HCT116 (cell line): ENCODE results near the gene TIMM44. TPM values are rescaled to one million over a fixed set of nuclear protein-coding genes. Genes with fewer than 3 reads are reported as not detected.

Experiments used
- ATAC-seq: fragments of 200-7000 bp; cut with Tn5 transposase; 2 replicates; pipeline ENCODE4 v1.9.1; 2020; ENCODE audit warnings: mild to moderate bottlenecking, moderate library complexity
- BruUV-seq: library from RNA; stranded (reverse); fragments of 400-500 nt; replicated peaks from 2 replicates; lab custom pipeline; 2021; lab: Mats Ljungman, UMichigan
- CTCF ChIA-PET: fragments of 300-600 bp; sonication (Branson Sonifier 250); formaldehyde crosslinking; loops from one replicate; lab custom pipeline; 2021; ENCODE audit warnings: antibody characterized with exemption; lab: Charles Lee
- POLR2A ChIA-PET: fragments of 300-600, 350-600 bp; sonication (Branson Sonifier 250); formaldehyde crosslinking; loops from one replicate; lab custom pipeline; 2021; ENCODE audit warnings: antibody characterized with exemption; lab: Charles Lee
- RAD21 ChIA-PET, 2 experiments: fragments of 300-600 bp; sonication (Branson Sonifier 250); formaldehyde crosslinking; loops; one replicate each; lab custom pipeline; 2023; ENCODE audit warnings: low total read pairs in 2 of 2; ENCODE audit not compliant: uncharacterized antibody in 2 of 2, unreplicated experiment in 2 of 2, low non-redundant PET in 1 of 2; lab: Charles Lee
- DNase-seq: peaks from one replicate; pipeline ENCODE4 v3.0.0-alpha.2; 2010; ENCODE audit warnings: low read depth, low spot score
- H2AFZ ChIP-seq: fragments of 200-600 bp; shearing (Covaris generic), sonication (generic); 2 replicates; pipeline ENCODE4 v1.6.1; 2017; ENCODE audit warnings: low read depth, mixed run types, mixed read lengths, antibody characterized with exemption, low read length; ENCODE audit not compliant: poor library complexity, severe bottlenecking
- H3K27ac ChIP-seq: 2 replicates; pipeline ENCODE4 v1.5.1; 2012; ENCODE audit warnings: low read depth, low read length
- H3K27me3 ChIP-seq: fragments of 200-600 bp; sonication (generic); 2 replicates; pipeline ENCODE4 v1.6.1; 2016; ENCODE audit warnings: mixed run types, low read length, mixed read lengths; ENCODE audit not compliant: insufficient read depth
- H3K36me3 ChIP-seq, 2 experiments: fragments of 200-500 bp in 1 of 2; fragments of 200-600 bp in 1 of 2; sonication (Bioruptor generic) in 1 of 2; sonication (generic) in 1 of 2; 2 replicates each; pipeline versions ENCODE4 v1.5.1 to v1.6.1; 2014 to 2016; ENCODE audit warnings: low read length in 2 of 2, inconsistent platforms in 1 of 2, mixed read lengths in 1 of 2, mixed run types in 1 of 2; ENCODE audit not compliant: insufficient read depth in 2 of 2, control insufficient read depth in 1 of 2
- H3K4me1 ChIP-seq, 2 experiments: fragments of 200-600 bp in 1 of 2; sonication (generic) in 1 of 2; 2 replicates each; pipeline versions ENCODE4 v1.5.1 to v1.6.1; 2012 to 2017; ENCODE audit warnings: low read length in 2 of 2, inconsistent platforms in 1 of 2, mild to moderate bottlenecking in 1 of 2, mixed read lengths in 1 of 2, mixed run types in 1 of 2, moderate library complexity in 1 of 2; ENCODE audit not compliant: insufficient read depth in 2 of 2, control insufficient read depth in 1 of 2
- H3K4me2 ChIP-seq: fragments of 200-600 bp; sonication (generic); 2 replicates; pipeline ENCODE4 v1.6.1; 2017; ENCODE audit warnings: mixed run types, low read length, mixed read lengths
- H3K4me3 ChIP-seq, 2 experiments: fragments of 200-600 bp in 1 of 2; sonication (generic) in 1 of 2; replicated peaks in 1 of 2; 2 replicates each; pipeline ENCODE4 v1.5.1; 2011 to 2016; ENCODE audit warnings: low read length in 2 of 2, control low read depth in 1 of 2, low read depth in 1 of 2, mild to moderate bottlenecking in 1 of 2, mixed read lengths in 1 of 2, mixed run types in 1 of 2
- H3K79me2 ChIP-seq: fragments of 200-600 bp; sonication (generic); 2 replicates; pipeline ENCODE4 v1.6.1; 2017; ENCODE audit warnings: mild to moderate bottlenecking, mixed run types, low read length, moderate library complexity, mixed read lengths; ENCODE audit not compliant: insufficient read depth
- H3K9ac ChIP-seq: fragments of 200-600 bp; sonication (generic); 2 replicates; pipeline ENCODE4 v1.6.1; 2016; ENCODE audit warnings: low read length, mixed read lengths
- H3K9me2 ChIP-seq: fragments of 200-600 bp; sonication (generic), shearing (Covaris generic); 2 replicates; pipeline ENCODE4 v1.6.1; 2017; ENCODE audit warnings: mixed run types, mild to moderate bottlenecking, moderate library complexity; ENCODE audit not compliant: insufficient read depth
- H3K9me3 ChIP-seq, 2 experiments: fragments of 200-500 bp in 1 of 2; fragments of 200-600 bp in 1 of 2; sonication (Bioruptor generic) in 1 of 2; sonication (generic) in 1 of 2; 2 replicates each; pipeline ENCODE4 v1.6.1; 2014 to 2017; ENCODE audit warnings: low read length in 2 of 2, mixed read lengths in 2 of 2, inconsistent platforms in 1 of 2, low read depth in 1 of 2, mild to moderate bottlenecking in 1 of 2, mixed run types in 1 of 2, moderate library complexity in 1 of 2; ENCODE audit not compliant: control insufficient read depth in 1 of 2, insufficient read depth in 1 of 2
- H4K20me1 ChIP-seq: fragments of 200-600 bp; sonication (generic), shearing (Covaris generic); 2 replicates; pipeline ENCODE4 v1.6.1; 2017; ENCODE audit warnings: mixed run types, mild to moderate bottlenecking, moderate library complexity; ENCODE audit not compliant: insufficient read depth
- EGR1 ChIP-seq: IDR thresholded peaks from 2 replicates; pipeline ENCODE4 v1.6.1; 2012; ENCODE audit warnings: low read depth
- JUND ChIP-seq: IDR thresholded peaks from 2 replicates; pipeline ENCODE4 v1.6.1; 2012
- POLR2AphosphoS5 ChIP-seq: IDR thresholded peaks from 2 replicates; pipeline ENCODE4 v1.6.1; 2011; ENCODE audit warnings: mild to moderate bottlenecking, low read depth, low read length, moderate library complexity
- SIN3A ChIP-seq: IDR thresholded peaks from 2 replicates; pipeline ENCODE4 v1.6.1; 2012; ENCODE audit warnings: low read depth
- TCF7L2 ChIP-seq: IDR thresholded peaks from 2 replicates; pipeline ENCODE4 v1.7.0; 2011; ENCODE audit warnings: borderline replicate concordance, inconsistent platforms; ENCODE audit not compliant: insufficient read depth, insufficient read length; ENCODE audit errors: extremely low read depth
- ZFX ChIP-seq: fragments of 450-650 bp; IDR thresholded peaks from 2 replicates; pipeline ENCODE4 v1.6.1; 2017
- intact Hi-C: fragments of 100-400 bp; cut with micrococcal nuclease; formaldehyde crosslinking; loops from 2 replicates; pipeline ENCODE4 v1.10.0; 2022
- total RNA-seq: library from RNA; stranded (reverse); gene quantifications from one replicate; pipeline ENCODE4 v1.2.1, GENCODE V29; 2021; ENCODE audit not compliant: unreplicated experiment
- TF ChIP-seq, protein P1 (sequence below), 3 experiments: fragments of 200-600 bp in 1 of 3; sonication (generic) in 1 of 3; IDR thresholded peaks in 2 of 3; conservative IDR thresholded peaks in 1 of 3; 2 replicates each; pipeline ENCODE4 v1.5.1; 2012 to 2017; ENCODE audit warnings: low read depth in 2 of 3, low read length in 2 of 3, antibody characterized with exemption in 1 of 3, borderline replicate concordance in 1 of 3, control low read depth in 1 of 3, mild to moderate bottlenecking in 1 of 3, mixed read lengths in 1 of 3, mixed run types in 1 of 3, moderate library complexity in 1 of 3; ENCODE audit not compliant: insufficient read depth in 1 of 3
- TF ChIP-seq, protein P2 (sequence below): IDR thresholded peaks from 2 replicates; pipeline ENCODE4 v1.6.1; 2012

Gene TIMM44
- total RNA-seq, 1 experiment from 2014 or later: 136 TPM

DNA sequence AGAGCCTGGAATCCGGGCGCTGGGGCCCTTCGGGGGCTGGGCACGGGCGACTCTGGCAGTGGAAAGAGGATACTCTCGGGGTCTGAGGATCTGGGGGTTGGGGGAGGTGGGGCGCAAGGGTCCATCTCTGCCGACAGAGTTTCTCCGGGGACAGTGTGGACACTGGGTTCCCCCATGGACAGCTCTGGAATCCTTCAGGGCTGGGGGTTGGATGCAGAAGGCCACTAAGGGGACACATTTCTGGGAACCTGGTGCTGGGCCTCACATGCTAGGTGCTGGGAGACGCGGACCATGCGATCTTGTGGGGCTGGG is 26.6 kb downstream of the TIMM44 start (continued):
- TF ChIP-seq EGR1: no peak
- TF ChIP-seq, protein P1, sequence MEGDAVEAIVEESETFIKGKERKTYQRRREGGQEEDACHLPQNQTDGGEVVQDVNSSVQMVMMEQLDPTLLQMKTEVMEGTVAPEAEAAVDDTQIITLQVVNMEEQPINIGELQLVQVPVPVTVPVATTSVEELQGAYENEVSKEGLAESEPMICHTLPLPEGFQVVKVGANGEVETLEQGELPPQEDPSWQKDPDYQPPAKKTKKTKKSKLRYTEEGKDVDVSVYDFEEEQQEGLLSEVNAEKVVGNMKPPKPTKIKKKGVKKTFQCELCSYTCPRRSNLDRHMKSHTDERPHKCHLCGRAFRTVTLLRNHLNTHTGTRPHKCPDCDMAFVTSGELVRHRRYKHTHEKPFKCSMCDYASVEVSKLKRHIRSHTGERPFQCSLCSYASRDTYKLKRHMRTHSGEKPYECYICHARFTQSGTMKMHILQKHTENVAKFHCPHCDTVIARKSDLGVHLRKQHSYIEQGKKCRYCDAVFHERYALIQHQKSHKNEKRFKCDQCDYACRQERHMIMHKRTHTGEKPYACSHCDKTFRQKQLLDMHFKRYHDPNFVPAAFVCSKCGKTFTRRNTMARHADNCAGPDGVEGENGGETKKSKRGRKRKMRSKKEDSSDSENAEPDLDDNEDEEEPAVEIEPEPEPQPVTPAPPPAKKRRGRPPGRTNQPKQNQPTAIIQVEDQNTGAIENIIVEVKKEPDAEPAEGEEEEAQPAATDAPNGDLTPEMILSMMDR (IDR thresholded peaks at IDR 0.05 in 2 of 3, conservative IDR thresholded peaks at IDR 0.05 in 1 of 3; ENCODE audit: borderline replicate concordance in 1 of 3, insufficient read depth in 1 of 3, low read depth in 2 of 3, low read length in 2 of 3): no peak

DNA sequence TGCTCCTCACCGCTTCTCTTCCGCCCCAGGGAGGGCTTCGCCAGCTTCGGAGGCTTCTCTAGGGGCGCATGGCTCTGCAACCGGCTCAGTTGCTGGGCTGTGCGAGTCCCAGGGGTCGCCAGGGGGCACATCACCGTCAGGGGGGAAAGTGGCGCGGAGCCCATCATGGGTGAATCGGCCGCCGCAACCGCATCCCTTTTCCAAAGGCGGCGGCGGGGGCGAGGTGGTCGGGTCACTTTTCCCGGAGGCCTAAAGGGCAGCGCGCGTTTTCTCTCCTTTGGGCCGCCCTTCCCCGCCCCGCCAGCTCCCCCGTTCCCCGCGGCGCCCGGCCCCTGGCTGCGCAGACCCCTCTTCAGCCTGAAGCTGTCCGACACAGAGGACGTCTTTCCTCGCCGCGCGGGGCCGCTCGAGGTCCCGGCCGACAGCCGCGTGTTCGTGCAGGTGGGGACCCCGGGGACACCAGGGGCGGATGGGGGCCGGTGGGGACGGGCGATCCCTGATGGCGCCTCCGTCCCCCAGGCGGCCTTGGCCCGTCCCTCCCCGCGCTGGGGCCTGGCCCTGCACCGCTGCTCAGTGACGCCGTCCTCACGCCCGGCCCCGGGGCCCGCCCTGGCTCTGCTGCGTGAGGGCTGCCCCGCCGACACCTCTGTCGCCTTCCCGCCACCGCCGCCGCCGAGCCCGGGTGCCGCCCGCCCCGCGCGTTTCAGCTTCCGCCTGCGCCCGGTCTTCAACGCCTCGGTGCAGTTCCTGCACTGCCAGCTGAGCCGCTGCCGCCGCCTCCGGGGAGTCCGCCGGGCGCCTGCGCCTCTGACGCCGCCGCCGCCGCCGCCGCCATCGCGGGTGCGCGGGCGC is 27.1 kb downstream of the TIMM44 start:
- peak overlapping the region; percentile 89 for H3K27ac ChIP-seq

More for the DNA sequence above, 27.1 kb downstream of the TIMM44 start:
- Histone ChIP-seq H3K79me2 (peaks cover 10% of the 10 kb centered on the region; the same call in 1 of the 2 replicates), H3K4me2 (peak overlapping the region; percentile 91), H4K20me1 (no peaks in the 10 kb centered on the region), H3K36me3 (peaks cover 3 to 6% of the 10 kb centered on the region in 2 experiments; a peak in 3 of 4 replicates), H3K4me1 (peaks cover 16 to 52% of the 10 kb centered on the region in 2 experiments; a peak in 3 of 4 replicates), H3K9me3 (no peaks in the 10 kb centered on the region), H2AFZ (peak overlapping the region; percentile 14), H3K27me3 (no peaks in the 10 kb centered on the region), H3K9ac (peak overlapping the region; percentile 89), H3K9me2 (no peaks in the 10 kb centered on the region), H3K4me3 (peak overlapping the region; percentile 66 to 74)
- ChIA-PET CTCF (interaction anchor here (1.0 to 1.3 kb wide), 2 partner anchors 13 to 86 kb away, joined by 4 to 6 read pairs; partner anchors contain the start of gene MAP2K7), RAD21 (no interaction called here), POLR2A (interaction anchor here (1.7 kb wide), 1 partner anchor 13 kb away, joined by 6 read pairs; the partner anchor contains the start of gene MAP2K7)
- no peak for TF ChIP-seq JUND
- TF ChIP-seq, protein P2, sequence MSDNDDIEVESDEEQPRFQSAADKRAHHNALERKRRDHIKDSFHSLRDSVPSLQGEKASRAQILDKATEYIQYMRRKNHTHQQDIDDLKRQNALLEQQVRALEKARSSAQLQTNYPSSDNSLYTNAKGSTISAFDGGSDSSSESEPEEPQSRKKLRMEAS: peak; percentile 72; the same call in 1 of the 2 replicates
- TF ChIP-seq SIN3A: no peak
- peak; percentile 82; the same call in 1 of the 2 replicates for TF ChIP-seq ZFX
- peak; percentile 6 for TF ChIP-seq POLR2AphosphoS5
- TF ChIP-seq TCF7L2: peak; percentile 29
- ATAC-seq (peak; percentile 15), DNase-seq (no peak)
- no TSS peak for BruUV-seq
- intact Hi-C loops: no loop called here
